ENCODE measurements around the gene RNU1-1.
"Not testable (repeated sequence)": the region's sequence is repeated elsewhere in the genome, so short reads cannot be mapped to it uniquely, and the experiment has no call there.

RNU1-1 gene

DNA sequence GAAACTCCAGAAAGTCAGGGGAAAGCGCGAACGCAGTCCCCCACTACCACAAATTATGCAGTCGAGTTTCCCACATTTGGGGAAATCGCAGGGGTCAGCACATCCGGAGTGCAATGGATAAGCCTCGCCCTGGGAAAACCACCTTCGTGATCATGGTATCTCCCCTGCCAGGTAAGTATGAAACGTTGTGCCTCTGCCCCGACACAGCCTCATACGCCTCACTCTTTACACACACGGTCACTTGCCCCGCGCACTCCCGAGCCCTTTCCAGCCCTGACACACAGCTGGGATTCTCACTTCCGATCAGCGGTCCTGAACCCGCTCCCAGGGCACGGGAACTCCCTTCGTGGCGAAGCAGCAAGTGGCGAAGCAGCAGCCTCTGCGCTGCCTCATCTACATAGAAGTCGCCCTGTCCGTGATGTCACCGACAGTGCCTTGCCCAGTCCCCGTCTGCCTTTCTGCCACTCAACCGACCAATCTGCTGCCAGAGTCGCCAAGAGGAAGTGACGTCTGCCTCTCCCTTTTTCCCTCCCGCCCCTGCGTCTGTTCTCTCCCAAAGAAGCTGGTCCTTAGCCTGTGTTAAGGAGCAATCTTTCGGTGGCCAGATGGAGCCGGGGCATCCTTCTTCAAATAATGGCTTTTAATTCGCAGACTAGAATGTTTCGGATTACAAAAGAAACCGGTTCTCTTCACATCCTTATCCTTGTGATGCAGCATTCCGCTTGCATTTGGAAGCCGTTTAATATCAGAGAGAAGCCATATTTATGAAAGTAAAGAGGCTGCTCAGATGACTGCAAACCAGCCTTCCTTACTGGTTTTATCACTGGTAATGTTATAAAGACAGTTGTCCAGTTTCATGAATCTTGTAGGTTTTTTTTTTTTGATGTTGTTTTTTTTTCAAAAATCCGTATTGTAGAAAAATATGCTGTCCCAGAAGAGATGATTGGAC is at the start of gene RNU1-1:
RNU1-1 (minus strand) TSS at position 179 of the 949 bp plus-strand sequence.
- H3K36me3 Mint-ChIP-seq (ENCODE audit: low read depth); H3K4me3 Mint-ChIP-seq; H3K27ac Mint-ChIP-seq; H3K9me3 Mint-ChIP-seq; H3K4me1 Mint-ChIP-seq (ENCODE audit: low read depth): not testable (repeated sequence)
- peaks cover 17% of the 10 kb centered on the region for H3K27me3 Mint-ChIP-seq

DNA sequence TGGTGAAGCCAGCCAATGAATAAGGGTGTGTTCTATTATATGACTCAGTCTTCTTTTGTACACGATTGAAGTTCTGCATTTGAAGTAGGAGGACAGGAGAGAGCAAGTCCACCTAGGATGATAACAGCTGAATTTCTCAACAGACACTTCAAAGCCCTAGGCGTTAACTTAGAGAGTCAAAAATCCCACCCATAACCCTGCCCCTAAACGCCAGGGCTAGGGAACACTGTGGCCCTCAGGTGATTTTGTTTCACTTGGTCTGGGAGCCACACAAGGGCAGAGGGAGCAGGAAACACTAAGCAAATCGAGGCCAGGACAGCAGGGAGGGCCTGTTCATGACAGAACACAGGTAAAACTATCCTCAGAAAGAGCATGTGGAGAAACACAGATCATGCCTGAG is 47.0 kb upstream of the RNU1-1 start:
- not testable (repeated sequence) for H3K4me1 Mint-ChIP-seq (ENCODE audit: low read depth); H3K4me3 Mint-ChIP-seq; H3K27me3 Mint-ChIP-seq; H3K36me3 Mint-ChIP-seq (ENCODE audit: low read depth); H3K27ac Mint-ChIP-seq; H3K9me3 Mint-ChIP-seq

DNA sequence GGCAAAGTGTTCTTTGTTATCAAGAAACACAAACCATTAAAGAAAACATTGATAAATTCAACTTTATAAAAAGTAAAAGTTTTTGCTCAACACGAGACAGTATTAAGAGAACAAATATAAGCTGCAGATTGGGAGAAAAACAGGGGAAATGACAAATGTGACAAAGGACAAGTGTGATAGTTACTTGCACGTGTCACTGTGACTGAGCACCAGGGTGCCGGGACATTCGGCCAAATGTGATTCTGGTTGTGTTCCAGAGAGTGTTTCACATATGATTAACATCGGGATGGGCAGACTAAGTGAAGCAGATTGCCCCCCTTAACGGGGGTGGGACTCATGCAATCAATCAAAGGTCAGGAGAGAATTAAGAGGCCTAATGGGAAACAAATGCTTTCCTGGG is 46.4 kb upstream of the RNU1-1 start:
- H3K36me3 Mint-ChIP-seq (ENCODE audit: low read depth); H3K4me3 Mint-ChIP-seq; H3K9me3 Mint-ChIP-seq; H3K27me3 Mint-ChIP-seq; H3K27ac Mint-ChIP-seq; H3K4me1 Mint-ChIP-seq (ENCODE audit: low read depth): not testable (repeated sequence)

DNA sequence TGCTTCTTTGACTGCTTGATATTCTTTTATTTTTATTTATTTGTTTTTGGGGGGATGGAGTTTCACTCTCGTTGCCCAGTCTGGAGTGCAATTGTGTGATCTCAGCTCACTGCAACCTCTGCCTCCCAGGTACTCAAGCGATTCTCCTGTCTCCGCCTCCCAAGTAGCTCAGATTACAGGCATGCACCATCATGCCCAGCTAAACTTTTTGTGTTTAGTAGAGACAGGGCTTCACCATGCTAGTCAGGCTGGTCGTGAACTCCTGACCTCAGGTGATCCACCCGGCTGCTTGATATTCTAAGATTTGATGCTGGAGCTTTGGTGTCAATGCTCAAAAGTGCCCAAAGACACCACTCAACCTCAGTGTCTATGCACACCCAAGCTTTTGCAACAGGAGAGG is 45.6 kb upstream of the RNU1-1 start:
- not testable (repeated sequence) for H3K36me3 Mint-ChIP-seq (ENCODE audit: low read depth); H3K27me3 Mint-ChIP-seq; H3K4me3 Mint-ChIP-seq; H3K9me3 Mint-ChIP-seq; H3K27ac Mint-ChIP-seq; H3K4me1 Mint-ChIP-seq (ENCODE audit: low read depth)

DNA sequence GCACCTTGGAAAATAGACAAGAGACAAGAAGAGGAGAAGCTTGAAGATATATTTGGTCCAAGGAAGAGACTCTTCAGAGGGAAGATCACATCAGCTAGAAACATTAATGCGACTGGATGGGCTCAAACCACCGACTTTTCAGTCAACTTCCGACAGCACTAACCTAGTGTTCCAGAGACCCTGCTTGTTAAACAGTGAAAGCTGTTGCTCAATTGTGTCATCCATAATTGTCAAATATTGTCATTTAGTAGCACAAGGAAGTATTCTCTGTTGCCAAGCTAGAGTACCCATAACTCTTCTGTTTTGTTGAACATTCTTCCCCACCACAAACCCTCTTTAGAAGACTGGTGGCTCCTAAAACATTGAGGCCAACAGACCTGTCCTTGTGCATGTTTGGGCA is 42.9 kb upstream of the RNU1-1 start:
- not testable (repeated sequence) for H3K9me3 Mint-ChIP-seq; H3K4me1 Mint-ChIP-seq (ENCODE audit: low read depth); H3K27me3 Mint-ChIP-seq; H3K27ac Mint-ChIP-seq; H3K4me3 Mint-ChIP-seq; H3K36me3 Mint-ChIP-seq (ENCODE audit: low read depth)

DNA sequence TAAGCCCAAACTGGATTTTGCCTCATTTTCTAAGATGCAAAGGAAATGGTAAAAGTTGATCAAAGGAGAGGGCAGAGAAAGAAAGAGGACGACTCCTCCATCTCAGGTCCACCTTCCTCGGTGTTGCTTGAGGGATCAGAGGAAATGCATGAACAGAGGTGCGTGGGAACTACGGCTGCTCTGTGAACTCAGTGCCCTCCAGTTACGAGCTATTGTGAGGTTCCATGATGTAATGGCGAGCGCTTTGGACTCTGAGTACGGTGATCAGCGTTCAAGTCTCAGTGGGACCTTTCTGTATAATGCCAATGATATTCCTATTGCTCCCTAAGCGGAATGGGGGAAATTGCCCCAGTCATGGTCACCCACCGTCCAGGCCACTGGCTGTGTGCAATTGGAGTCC is 39.2 kb upstream of the RNU1-1 start:
- not testable (repeated sequence) for H3K4me3 Mint-ChIP-seq; H3K27me3 Mint-ChIP-seq; H3K27ac Mint-ChIP-seq; H3K9me3 Mint-ChIP-seq; H3K4me1 Mint-ChIP-seq (ENCODE audit: low read depth); H3K36me3 Mint-ChIP-seq (ENCODE audit: low read depth)

DNA sequence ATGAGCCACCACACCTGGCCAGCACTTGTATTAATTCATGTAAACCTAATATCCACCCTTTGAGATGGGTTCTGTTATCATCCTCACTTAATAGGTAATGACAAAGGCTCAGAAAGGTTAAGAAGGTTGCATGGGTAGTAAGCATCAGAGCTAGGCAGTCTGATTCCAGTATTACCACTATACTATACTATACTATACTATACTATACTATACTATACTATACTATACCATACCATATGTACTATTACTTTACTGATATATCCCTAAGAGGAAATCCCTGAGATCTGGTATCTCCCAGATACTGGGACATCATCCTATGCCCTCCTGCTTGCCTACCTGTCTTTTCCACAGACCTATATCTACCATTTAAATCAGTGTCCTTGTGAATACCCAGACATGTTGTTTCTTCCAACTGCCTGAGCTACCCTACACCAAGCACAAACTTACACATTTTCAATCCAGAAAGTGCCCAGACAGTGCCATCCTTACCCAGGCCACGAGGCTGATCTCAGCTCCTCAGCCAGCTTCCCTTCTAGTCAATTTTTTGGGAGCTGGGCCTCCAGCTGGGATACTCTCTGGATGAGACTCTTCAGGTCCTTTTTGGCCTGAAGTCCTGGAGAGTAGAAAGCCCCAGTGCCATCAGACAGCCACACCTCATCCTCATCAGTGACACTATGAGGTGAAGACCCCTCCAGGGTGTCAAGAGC is 36.3 kb upstream of the RNU1-1 start:
- H3K4me1 Mint-ChIP-seq (ENCODE audit: low read depth); H3K27me3 Mint-ChIP-seq; H3K36me3 Mint-ChIP-seq (ENCODE audit: low read depth); H3K27ac Mint-ChIP-seq; H3K4me3 Mint-ChIP-seq; H3K9me3 Mint-ChIP-seq: not testable (repeated sequence)

DNA sequence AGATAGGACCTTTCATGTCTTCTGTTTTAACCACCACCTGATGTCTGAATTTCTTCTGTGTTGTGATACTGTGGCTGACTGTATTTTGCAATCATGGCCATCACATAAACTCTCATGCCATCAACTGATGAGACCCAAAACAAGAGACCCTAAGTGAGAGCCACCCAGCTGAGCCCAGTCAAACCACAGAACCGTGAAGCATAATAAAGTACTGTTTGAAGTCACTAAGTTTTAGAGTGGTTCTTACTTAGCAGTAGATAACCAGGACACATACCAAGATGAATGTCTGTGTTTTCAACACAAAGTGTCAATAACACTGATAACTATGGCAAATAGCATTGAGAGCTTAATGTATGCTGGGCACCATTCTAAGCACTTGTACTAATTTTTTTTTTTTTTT is 35.5 kb upstream of the RNU1-1 start:
- not testable (repeated sequence) for H3K36me3 Mint-ChIP-seq (ENCODE audit: low read depth); H3K9me3 Mint-ChIP-seq; H3K27me3 Mint-ChIP-seq; H3K4me1 Mint-ChIP-seq (ENCODE audit: low read depth); H3K27ac Mint-ChIP-seq; H3K4me3 Mint-ChIP-seq

DNA sequence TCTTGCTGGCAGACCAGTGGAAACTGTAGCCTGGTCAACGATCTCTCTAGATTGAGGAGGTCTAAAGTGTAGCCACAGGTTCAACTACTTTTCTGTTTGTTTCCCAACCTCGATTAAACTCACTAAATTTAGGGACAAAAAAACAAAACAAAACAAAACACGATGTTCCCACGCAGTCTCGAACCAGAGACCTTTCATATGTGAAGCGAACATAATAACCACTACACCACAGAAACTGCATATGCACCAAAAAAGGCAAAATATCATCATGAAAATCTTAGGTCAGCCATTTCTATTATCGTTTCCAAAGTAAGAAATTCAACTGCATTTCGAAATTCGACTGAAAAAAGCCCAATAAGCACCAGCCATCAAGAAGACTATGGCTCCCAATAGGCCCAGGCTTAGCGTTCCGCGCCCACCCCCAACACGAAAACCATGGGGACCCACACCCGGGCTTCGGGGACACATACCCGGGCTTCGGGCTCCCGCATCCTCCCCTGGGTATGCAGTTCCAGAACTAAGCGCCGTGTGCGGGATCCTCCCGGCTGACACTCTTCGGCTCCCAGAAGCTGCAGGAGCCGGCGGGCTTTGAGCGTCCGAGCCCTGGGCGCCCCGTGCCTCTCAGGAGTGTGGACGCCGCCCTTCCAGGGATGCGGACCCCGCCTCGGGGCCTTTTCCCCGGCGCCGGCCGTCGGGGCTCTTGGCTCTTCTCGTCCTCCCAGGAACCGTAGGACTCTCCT is 33.6 kb upstream of the RNU1-1 start:
- not testable (repeated sequence) for H3K4me3 Mint-ChIP-seq; H3K27me3 Mint-ChIP-seq; H3K27ac Mint-ChIP-seq; H3K4me1 Mint-ChIP-seq (ENCODE audit: low read depth); H3K36me3 Mint-ChIP-seq (ENCODE audit: low read depth); H3K9me3 Mint-ChIP-seq

DNA sequence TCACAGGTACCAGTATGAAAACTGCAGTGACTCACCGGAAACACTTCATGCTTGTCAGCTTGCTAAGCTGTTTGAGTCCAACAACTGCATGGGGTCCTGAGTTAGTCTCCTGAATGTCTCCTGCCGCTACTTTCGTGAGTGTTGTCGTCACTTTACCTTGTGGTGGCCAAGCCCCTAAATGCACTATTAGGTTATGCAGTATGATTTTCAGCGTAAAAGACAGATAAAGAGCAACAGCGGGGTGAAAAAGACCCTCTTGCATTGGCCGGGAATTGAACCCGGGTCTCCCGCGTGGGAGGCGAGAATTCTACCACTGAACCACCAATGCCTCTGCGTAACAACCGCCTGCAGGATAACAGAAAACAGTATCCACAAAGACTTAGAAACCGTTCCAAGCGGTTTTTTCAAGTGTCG is 31.6 kb upstream of the RNU1-1 start:
- not testable (repeated sequence) for H3K4me1 Mint-ChIP-seq (ENCODE audit: low read depth); H3K9me3 Mint-ChIP-seq; H3K27me3 Mint-ChIP-seq; H3K36me3 Mint-ChIP-seq (ENCODE audit: low read depth)
- peak overlapping the region; percentile 41 for H3K4me3 Mint-ChIP-seq
- peak overlapping the region; percentile 83 for H3K27ac Mint-ChIP-seq

DNA sequence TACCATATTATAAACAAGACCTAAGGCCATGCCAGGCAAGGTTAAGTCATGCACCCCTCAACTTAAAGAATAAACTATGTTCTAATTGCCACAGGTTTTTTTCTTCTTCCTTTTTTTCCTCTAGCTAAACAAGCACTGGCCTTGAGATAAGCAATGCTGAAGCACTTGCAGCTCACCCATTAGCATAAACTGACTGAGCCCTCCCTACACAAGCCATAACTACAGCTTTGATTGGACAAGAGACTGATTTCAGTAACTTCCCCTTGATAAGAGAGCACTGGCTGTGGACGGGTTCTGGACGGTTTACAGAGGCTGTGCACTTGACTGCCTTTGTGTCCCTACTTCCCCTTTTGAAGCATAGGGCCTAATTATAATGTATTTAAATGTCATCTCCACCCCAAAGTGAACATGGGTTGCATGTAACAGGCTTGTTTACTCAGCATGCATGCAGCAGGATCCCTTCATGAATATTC is 26.4 kb upstream of the RNU1-1 start:
- H3K9me3 Mint-ChIP-seq; H3K4me3 Mint-ChIP-seq; H3K36me3 Mint-ChIP-seq (ENCODE audit: low read depth); H3K27ac Mint-ChIP-seq; H3K4me1 Mint-ChIP-seq (ENCODE audit: low read depth): not testable (repeated sequence)
- peaks cover 11% of the 10 kb centered on the region for H3K27me3 Mint-ChIP-seq

DNA sequence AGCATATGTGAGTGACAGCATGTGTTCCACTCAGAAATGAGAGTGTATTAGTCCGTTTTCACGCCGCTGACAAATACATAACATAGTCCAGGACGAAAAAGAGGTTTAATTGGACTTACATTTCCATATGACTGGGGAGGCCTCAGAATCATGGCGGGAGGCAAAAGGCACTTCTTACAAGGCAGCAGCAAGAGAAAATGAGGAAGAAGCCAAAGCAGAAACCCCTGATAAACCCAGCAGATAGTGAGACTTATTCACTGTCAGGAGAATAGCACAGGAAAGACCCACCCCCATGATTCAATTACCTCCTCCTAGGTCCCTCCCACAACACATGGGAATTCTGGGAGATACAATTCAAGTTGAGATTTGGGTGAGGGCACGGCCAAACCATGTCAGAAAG is 23.4 kb upstream of the RNU1-1 start:
- H3K36me3 Mint-ChIP-seq (ENCODE audit: low read depth); H3K27ac Mint-ChIP-seq; H3K4me3 Mint-ChIP-seq; H3K9me3 Mint-ChIP-seq: not testable (repeated sequence)
- peaks cover 12% of the 10 kb centered on the region for H3K4me1 Mint-ChIP-seq (ENCODE audit: low read depth)
- peaks cover 21% of the 10 kb centered on the region for H3K27me3 Mint-ChIP-seq

DNA sequence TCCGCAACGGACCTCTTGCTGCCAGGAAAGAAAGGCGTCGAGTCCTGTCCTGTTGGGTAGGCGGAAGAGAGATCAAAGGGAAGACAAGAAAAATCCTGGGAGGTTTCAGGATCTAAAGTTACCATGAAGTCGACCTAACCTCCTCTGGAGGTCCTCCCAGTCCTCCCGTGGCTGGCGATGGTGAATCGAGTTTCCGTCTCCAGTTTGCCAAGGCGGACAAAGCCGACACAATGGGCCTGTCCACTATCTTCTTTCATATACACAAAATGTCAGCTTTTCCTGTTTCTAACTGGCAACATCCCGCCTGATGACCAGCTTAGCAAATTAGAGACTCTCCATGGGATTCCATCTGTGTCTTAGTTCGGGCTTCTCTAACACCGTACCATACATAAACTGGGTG is 22.7 kb upstream of the RNU1-1 start:
- not testable (repeated sequence) for H3K36me3 Mint-ChIP-seq (ENCODE audit: low read depth); H3K27ac Mint-ChIP-seq; H3K4me3 Mint-ChIP-seq; H3K9me3 Mint-ChIP-seq
- Mint-ChIP-seq H3K4me1 (ENCODE audit: low read depth) (peaks cover 12% of the 10 kb centered on the region), H3K27me3 (peaks cover 26% of the 10 kb centered on the region)

DNA sequence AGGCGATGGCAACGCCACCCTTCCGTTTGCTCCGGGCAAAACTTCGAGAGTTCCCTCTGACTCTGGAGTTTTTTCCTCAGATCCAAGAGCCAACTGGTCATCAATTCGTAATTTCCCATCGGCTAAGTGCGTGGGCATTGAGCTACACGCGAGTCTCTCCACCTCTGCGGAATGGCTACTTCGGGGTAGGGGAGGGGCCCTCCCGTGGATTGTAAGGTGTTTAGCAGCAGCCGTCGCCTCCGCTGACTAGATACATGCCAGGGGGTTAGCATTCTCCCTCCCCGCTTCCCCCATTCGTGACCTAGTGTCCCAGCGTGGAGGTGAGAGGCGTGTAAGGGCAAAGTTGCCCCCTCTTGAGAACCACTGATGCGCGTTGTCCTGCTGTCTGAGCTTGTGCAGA is 21.8 kb upstream of the RNU1-1 start:
- H3K9me3 Mint-ChIP-seq; H3K4me3 Mint-ChIP-seq; H3K36me3 Mint-ChIP-seq (ENCODE audit: low read depth); H3K27ac Mint-ChIP-seq: not testable (repeated sequence)
- peaks cover 33% of the 10 kb centered on the region for H3K27me3 Mint-ChIP-seq
- peaks cover 12% of the 10 kb centered on the region for H3K4me1 Mint-ChIP-seq (ENCODE audit: low read depth)

DNA sequence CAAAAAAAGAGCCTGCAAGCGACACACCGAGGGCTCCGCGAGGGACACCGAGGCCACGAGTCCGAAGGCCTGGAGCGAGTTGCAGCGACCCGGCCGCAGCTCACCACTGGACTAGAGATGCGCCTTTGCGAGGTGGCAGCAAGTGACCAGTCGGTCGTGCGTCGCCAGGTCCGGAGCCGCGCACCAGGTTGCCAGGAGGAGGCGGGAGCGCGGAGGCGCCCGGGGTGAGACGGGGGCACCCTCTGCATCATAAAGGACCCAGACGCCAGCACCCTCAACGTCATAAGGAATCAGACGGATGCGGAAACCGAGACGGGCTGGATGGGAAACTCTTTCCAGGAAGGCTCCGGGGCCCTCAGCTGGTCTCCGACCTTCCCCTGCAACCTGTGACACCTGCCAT is 21.4 kb upstream of the RNU1-1 start:
- Mint-ChIP-seq H3K4me3 (peak overlapping the region; percentile 70), H3K4me1 (ENCODE audit: low read depth) (peaks cover 12% of the 10 kb centered on the region), H3K27me3 (peaks cover 33% of the 10 kb centered on the region)
- H3K27ac Mint-ChIP-seq; H3K36me3 Mint-ChIP-seq (ENCODE audit: low read depth); H3K9me3 Mint-ChIP-seq: not testable (repeated sequence)

Measured in stimulated activated naive CD8-positive, alpha-beta T cell treated with anti-CD3 and anti-CD28 coated beads, Interleukin-15, Interleukin-2, amounts not matched to agents 100 ng/mL and 50 ng/mL, for 24 hours (primary cell).